A549 (cell line): Measurements from ENCODE around the gene ITSN1. TPM values are rescaled to one million over a fixed set of nuclear protein-coding genes. Genes with fewer than 3 reads are reported as not detected.

Experiments used
- ATAC-seq, 2 experiments: fragments of 200-7000 bp in 1 of 2; fragments of >200 bp in 1 of 2; cut with Nextera tagmentation in 1 of 2; cut with Tn5 transposase in 1 of 2; 3 replicates each; pipeline versions ENCODE4 v1.8.0 to v1.9.1; 2018 to 2020; ENCODE audit warnings: mild to moderate bottlenecking in 1 of 2, moderate library complexity in 1 of 2
- CTCF ChIA-PET: fragments of 300-600 bp; sonication (Branson Sonifier 250); formaldehyde crosslinking; extraction: SDS; loops from one replicate; lab custom pipeline; 2021; ENCODE audit warnings: antibody characterized with exemption, inconsistent platforms; lab: Yijun Ruan, JAX
- POLR2A ChIA-PET: fragments of 350-600 bp; formaldehyde crosslinking; extraction: SDS; loops from one replicate; lab custom pipeline; 2021; ENCODE audit warnings: antibody characterized with exemption, inconsistent platforms; lab: Yijun Ruan, JAX
- DNase-seq, 2 experiments: peaks; one replicate each; pipeline versions ENCODE4 v3.0.0 to v3.0.0-alpha.2; 2011 to 2016; ENCODE audit warnings: low read depth in 1 of 2, low spot score in 1 of 2
- FAIRE-seq: peaks from 2 replicates; lab custom pipeline; 2011; peaks lifted over from hg19 to GRCh38; lab: Jason Lieb, UNC
- H3K27ac ChIP-seq, 2 experiments: fragments of >200 bp; sonication (Bioruptor Twin); formaldehyde crosslinking; 3 replicates each; pipeline ENCODE4 v1.5.1; 2016 to 2017
- H3K4me1 ChIP-seq: fragments of >200 bp; sonication (Bioruptor Twin); formaldehyde crosslinking; 3 replicates; pipeline ENCODE4 v1.6.1; 2016
- H3K4me2 ChIP-seq: fragments of >200 bp; sonication (Bioruptor Twin); formaldehyde crosslinking; 3 replicates; pipeline ENCODE4 v1.6.1; 2016
- H3K4me3 ChIP-seq: fragments of >200 bp; sonication (Bioruptor Twin); formaldehyde crosslinking; 3 replicates; pipeline ENCODE4 v1.5.1; 2016
- H3K9me3 ChIP-seq: fragments of >200 bp; sonication (Bioruptor Twin); formaldehyde crosslinking; 3 replicates; pipeline ENCODE4 v1.6.1; 2016
- BCL3 ChIP-seq: fragments of >200 bp; sonication (Bioruptor Twin); formaldehyde crosslinking; IDR thresholded peaks from 3 replicates; pipeline ENCODE4 v1.6.1; 2016
- CBX8 ChIP-seq: fragments of 200-600 bp; sonication (generic); IDR thresholded peaks from 2 replicates; pipeline ENCODE4 v1.6.1; 2016
- EHMT2 ChIP-seq: fragments of 200-600 bp; sonication (generic); IDR thresholded peaks from 2 replicates; pipeline ENCODE4 v1.6.1; 2016; ENCODE audit warnings: antibody characterized with exemption, low read depth, mild to moderate bottlenecking, moderate library complexity
- FOXS1 ChIP-seq: fragments of 250-450 bp; sonication (Bioruptor Pico); IDR thresholded peaks from 2 replicates; pipeline ENCODE4 v1.5.0; 2020; ENCODE audit warnings: mild to moderate bottlenecking, moderate library complexity
- HES2 ChIP-seq: fragments of >200 bp; sonication (Bioruptor Twin); formaldehyde crosslinking; IDR thresholded peaks from 2 replicates; pipeline ENCODE4 v1.6.1; 2016
- HEYL ChIP-seq: fragments of 250-450 bp; sonication (Bioruptor Pico); IDR thresholded peaks from 2 replicates; pipeline ENCODE4 v1.8.0; 2021; ENCODE audit warnings: mild to moderate bottlenecking, moderate library complexity
- HOXA7 ChIP-seq: fragments of 250-450 bp; sonication (Bioruptor Pico); IDR thresholded peaks from 2 replicates; pipeline ENCODE4 v1.5.0; 2020; ENCODE audit warnings: mild to moderate bottlenecking, moderate library complexity
- HOXB13 ChIP-seq: fragments of 250-450 bp; sonication (Bioruptor Pico); IDR thresholded peaks from 2 replicates; pipeline ENCODE4 v1.5.0; 2020; ENCODE audit warnings: low read depth, mild to moderate bottlenecking, moderate library complexity
- HOXB5 ChIP-seq: fragments of 250-450 bp; sonication (Bioruptor Pico); IDR thresholded peaks from 2 replicates; pipeline ENCODE4 v1.5.0; 2020; ENCODE audit warnings: mild to moderate bottlenecking, moderate library complexity
- JUNB ChIP-seq: fragments of >200 bp; sonication (Bioruptor Twin); formaldehyde crosslinking; IDR thresholded peaks from 2 replicates; pipeline ENCODE4 v1.6.1; 2016
- KDM5A ChIP-seq: fragments of 200-600 bp; sonication (generic); IDR thresholded peaks from 2 replicates; pipeline ENCODE4 v1.6.1; 2016; ENCODE audit warnings: antibody characterized with exemption, mild to moderate bottlenecking
- MAFK ChIP-seq: fragments of 450-650 bp; IDR thresholded peaks from 2 replicates; pipeline ENCODE4 v1.6.1; 2014; ENCODE audit not compliant: partially characterized antibody
- NFE2L2 ChIP-seq: fragments of 150-350 bp; conservative IDR thresholded peaks from 2 replicates; pipeline ENCODE4 v1.6.1; 2014; ENCODE audit warnings: low read length
- PBX3 ChIP-seq: IDR thresholded peaks from 2 replicates; pipeline ENCODE4 v1.6.1; 2012
- POLR2A ChIP-seq: IDR thresholded peaks from 2 replicates; pipeline ENCODE4 v1.6.1; 2012; ENCODE audit warnings: mild to moderate bottlenecking, low read length
- POLR2AphosphoS2 ChIP-seq: conservative IDR thresholded peaks from 2 replicates; pipeline ENCODE4 v1.6.1; 2012; ENCODE audit warnings: low read length, improper control_type of control experiment, inconsistent platforms
- RFX5 ChIP-seq: fragments of 450-650 bp; IDR thresholded peaks from 2 replicates; pipeline ENCODE4 v1.7.1; 2014; ENCODE audit warnings: antibody characterized with exemption, mild to moderate bottlenecking, moderate library complexity
- RNF2 ChIP-seq: fragments of 200-600 bp; sonication (generic); IDR thresholded peaks from 2 replicates; pipeline ENCODE4 v1.6.1; 2016; ENCODE audit warnings: low read depth, mild to moderate bottlenecking, antibody characterized with exemption, moderate library complexity, borderline replicate concordance
- SMC3 ChIP-seq: fragments of >200 bp; sonication (Bioruptor Twin); formaldehyde crosslinking; IDR thresholded peaks from 3 replicates; pipeline ENCODE4 v1.6.1; 2018; ENCODE audit warnings: inconsistent platforms
- TFCP2L1 ChIP-seq: fragments of 250-450 bp; sonication (Bioruptor Pico); IDR thresholded peaks from 2 replicates; pipeline ENCODE4 v1.5.0; 2021; ENCODE audit warnings: mild to moderate bottlenecking
- ZC3H11A ChIP-seq: fragments of 450-650 bp; IDR thresholded peaks from 2 replicates; pipeline ENCODE4 v1.6.1; 2014; ENCODE audit warnings: antibody characterized with exemption, mild to moderate bottlenecking
- ZNF302 ChIP-seq: fragments of 250-450 bp; sonication (Bioruptor Pico); IDR thresholded peaks from 2 replicates; pipeline ENCODE4 v1.9.0; 2021; ENCODE audit warnings: inconsistent platforms, mild to moderate bottlenecking, moderate library complexity
- ZSCAN20 ChIP-seq: fragments of 250-450 bp; sonication (Bioruptor Pico); IDR thresholded peaks from 2 replicates; pipeline ENCODE4 v1.8.0; 2022; ENCODE audit warnings: mild to moderate bottlenecking, moderate library complexity
- WGBS: methylation state at CpG from one replicate; pipeline ENCODE4 v1.1.6; 2017; ENCODE audit errors: missing lambda C conversion rate; 5-methylcytosine and 5-hydroxymethylcytosine counted together
- polyA plus RNA-seq, 4 experiments: library from polyadenylated mRNA; depleted of rRNA in 3 of 4; stranded (reverse); fragments of >200 nt; fragmentation: RNase III in 1 of 4; extraction: RNeasy Plus Mini Kit Qiagen cat#74134 plus additional on column Dnase treatment in 1 of 4; gene quantifications; 2 replicates in 3 of 4; 3 replicates in 1 of 4; pipeline ENCODE4 v1.2.3, GENCODE V29; 2011 to 2017
- TF ChIP-seq, protein P1 (sequence below): fragments of 150-350 bp; IDR thresholded peaks from 2 replicates; pipeline ENCODE4 v1.6.1; 2014; ENCODE audit warnings: low read depth, mild to moderate bottlenecking, low read length
- TF ChIP-seq, protein P2 (sequence below): fragments of 250-450 bp; sonication (Bioruptor Pico); IDR thresholded peaks from 2 replicates; pipeline ENCODE4 v1.5.0; 2021; ENCODE audit warnings: mild to moderate bottlenecking, moderate library complexity, borderline replicate concordance

The ITSN1 gene
- polyA plus RNA-seq, 2 of the 4 experiments (the other 2 are of a cell fraction), result 15.2 to 23.7 TPM

- ChIA-PET POLR2A (no interaction called here), CTCF (interaction anchor here (1.2 to 1.3 kb wide), 2 partner anchors 10 to 20 kb away, joined by 3 read pairs; no protein-coding TSS in a partner anchor)
- ATAC-seq, result no peak; a peak in 1 of 6 replicates
- H3K4me1 ChIP-seq, result no peaks in the 10 kb centered on the region
- no peak for DNase-seq
- 77% methylated on average over 16 of the region's 20 CpGs for WGBS
- H3K4me3 ChIP-seq, result no peak overlapping the region
- no peak for FAIRE-seq
- H3K9me3 ChIP-seq, result no peaks in the 10 kb centered on the region
- TF ChIP-seq HOXB5 (CRISPR knock-in tag) (no peak), MAFK (no peak), JUNB (no peak), BCL3 (no peak), HEYL (CRISPR knock-in tag) (no peak), ZNF302 (CRISPR knock-in tag) (no peak), ZC3H11A (no peak), SMC3 (no peak), RNF2 (no peak), EHMT2 (no peak), POLR2AphosphoS2 (no peak)
- TF ChIP-seq, protein P1, sequence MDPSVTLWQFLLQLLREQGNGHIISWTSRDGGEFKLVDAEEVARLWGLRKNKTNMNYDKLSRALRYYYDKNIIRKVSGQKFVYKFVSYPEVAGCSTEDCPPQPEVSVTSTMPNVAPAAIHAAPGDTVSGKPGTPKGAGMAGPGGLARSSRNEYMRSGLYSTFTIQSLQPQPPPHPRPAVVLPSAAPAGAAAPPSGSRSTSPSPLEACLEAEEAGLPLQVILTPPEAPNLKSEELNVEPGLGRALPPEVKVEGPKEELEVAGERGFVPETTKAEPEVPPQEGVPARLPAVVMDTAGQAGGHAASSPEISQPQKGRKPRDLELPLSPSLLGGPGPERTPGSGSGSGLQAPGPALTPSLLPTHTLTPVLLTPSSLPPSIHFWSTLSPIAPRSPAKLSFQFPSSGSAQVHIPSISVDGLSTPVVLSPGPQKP, result no peak
- TF ChIP-seq, protein P2, sequence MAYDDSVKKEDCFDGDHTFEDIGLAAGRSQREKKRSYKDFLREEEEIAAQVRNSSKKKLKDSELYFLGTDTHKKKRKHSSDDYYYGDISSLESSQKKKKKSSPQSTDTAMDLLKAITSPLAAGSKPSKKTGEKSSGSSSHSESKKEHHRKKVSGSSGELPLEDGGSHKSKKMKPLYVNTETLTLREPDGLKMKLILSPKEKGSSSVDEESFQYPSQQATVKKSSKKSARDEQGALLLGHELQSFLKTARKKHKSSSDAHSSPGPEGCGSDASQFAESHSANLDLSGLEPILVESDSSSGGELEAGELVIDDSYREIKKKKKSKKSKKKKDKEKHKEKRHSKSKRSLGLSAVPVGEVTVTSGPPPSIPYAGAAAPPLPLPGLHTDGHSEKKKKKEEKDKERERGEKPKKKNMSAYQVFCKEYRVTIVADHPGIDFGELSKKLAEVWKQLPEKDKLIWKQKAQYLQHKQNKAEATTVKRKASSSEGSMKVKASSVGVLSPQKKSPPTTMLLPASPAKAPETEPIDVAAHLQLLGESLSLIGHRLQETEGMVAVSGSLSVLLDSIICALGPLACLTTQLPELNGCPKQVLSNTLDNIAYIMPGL (CRISPR knock-in tag), result no peak
- no peak overlapping the region for H3K27ac ChIP-seq
- no peak overlapping the region for H3K4me2 ChIP-seq
Observed at GRCh38 chr21:33844104-33844889, 202.0 kb downstream of the ITSN1 start.

DNA sequence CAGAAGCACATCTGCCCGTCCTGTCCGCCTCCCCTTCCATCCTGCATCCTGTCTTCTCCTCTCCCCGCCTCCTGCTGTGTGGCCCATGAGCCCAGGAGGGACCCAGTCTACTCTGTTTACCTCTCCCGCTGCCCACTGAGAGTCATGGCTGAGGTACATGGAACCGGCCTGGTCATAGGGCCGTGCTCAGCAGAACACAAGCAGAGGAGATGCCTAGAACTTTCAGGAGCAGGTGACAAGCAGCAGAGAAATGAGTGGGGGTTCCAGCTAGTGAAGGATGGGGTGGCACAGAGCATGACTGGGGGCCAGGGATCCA, 202.5 kb downstream of the ITSN1 start:
- Histone ChIP-seq H3K4me2 (no peak overlapping the region), H3K9me3 (no peaks in the 10 kb centered on the region), H3K4me1 (no peaks in the 10 kb centered on the region), H3K4me3 (no peak overlapping the region), H3K27ac (no peak overlapping the region)
- no peak for TF ChIP-seq HOXA7 (CRISPR knock-in tag)
- TF ChIP-seq NFE2L2, result no peak
- no peak for TF ChIP-seq KDM5A
- no peak for TF ChIP-seq PBX3
- no peak for DNase-seq
- ChIA-PET POLR2A (no interaction called here), CTCF (interaction anchor here (1.2 to 1.3 kb wide), 2 partner anchors 9 to 19 kb away, joined by 3 read pairs; no protein-coding TSS in a partner anchor)
- no peak for FAIRE-seq
- no peak for ATAC-seq
- WGBS, result 100% methylated on average over 3 of the region's 6 CpGs

DNA sequence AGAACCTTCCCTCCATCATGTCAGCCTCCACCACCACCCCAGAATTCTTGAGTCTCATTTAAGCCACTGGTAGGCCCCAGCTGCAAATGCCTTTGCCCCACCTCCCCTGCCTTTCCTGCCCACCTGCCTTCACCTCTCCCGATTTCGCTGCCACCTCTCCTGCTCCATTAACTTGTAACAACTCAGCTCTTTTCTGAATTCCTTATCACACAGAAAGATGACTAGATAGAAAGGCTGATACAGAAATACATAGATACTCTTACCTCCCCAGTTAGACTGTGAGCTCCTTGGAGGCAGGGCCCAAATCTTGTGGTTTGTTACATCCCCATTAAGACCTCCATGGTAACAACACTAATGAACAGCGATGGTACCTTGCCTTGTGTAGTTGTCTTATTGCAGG, 203.8 kb downstream of the ITSN1 start:
- Histone ChIP-seq H3K27ac (no peak overlapping the region), H3K4me1 (no peaks in the 10 kb centered on the region), H3K9me3 (no peaks in the 10 kb centered on the region), H3K4me3 (no peak overlapping the region), H3K4me2 (no peak overlapping the region)
- FAIRE-seq (no peak), DNase-seq (no peak), ATAC-seq (no peak)
- POLR2A ChIA-PET, result no interaction called here
- 85% methylated on average over 3 of the region's 3 CpGs for WGBS
- CTCF ChIA-PET, result interaction anchor here (0.9 to 1.1 kb wide), 2 partner anchors 10 to 58 kb away, joined by 3 read pairs; no protein-coding TSS in a partner anchor
- no peak for TF ChIP-seq KDM5A
- no peak for TF ChIP-seq ZC3H11A
- no peak for TF ChIP-seq RFX5
- TF ChIP-seq, protein P1, result no peak
- no peak for TF ChIP-seq CBX8
- TF ChIP-seq HOXB5 (CRISPR knock-in tag), result no peak
- no peak for TF ChIP-seq MAFK
- TF ChIP-seq FOXS1, result no peak
- no peak for TF ChIP-seq NFE2L2
- no peak for TF ChIP-seq HOXB13 (CRISPR knock-in tag)
- no peak for TF ChIP-seq TFCP2L1 (CRISPR knock-in tag)
- TF ChIP-seq POLR2A, result no peak
- no peak for TF ChIP-seq ZSCAN20 (CRISPR knock-in tag)
- TF ChIP-seq HES2, result no peak
